GM21367 (cell line): ENCODE data around the gene SACM1L.

Source experiments
- ATAC-seq: cut with Tn5 transposase; IDR thresholded peaks from one replicate; pipeline ENCODE4 v1.9.1; 2021; ENCODE audit not compliant: unreplicated experiment

SACM1L gene

GRCh38 chr3:45688882-45689786 is at the start of gene SACM1L:
TSS of gene SACM1L (plus strand) at chr3:45689396. CDS start at chr3:45689466, 70 bp downstream.
- ATAC-seq = peak; percentile 83

- no peak for ATAC-seq
These were observed 49.1 kb upstream of the SACM1L start for GRCh38 chr3:45640091-45640507.

- no peak for ATAC-seq
These were observed 48.4 kb upstream of the SACM1L start for GRCh38 chr3:45640724-45641361.

- ATAC-seq = no peak
These were observed 47.4 kb upstream of the SACM1L start for GRCh38 chr3:45641756-45642155.

GRCh38 chr3:45642731-45643152 is 46.5 kb upstream of the SACM1L start:
- no peak for ATAC-seq

- no peak for ATAC-seq
These were observed 45.0 kb upstream of the SACM1L start for GRCh38 chr3:45644063-45644790.

GRCh38 chr3:45644791-45645201 is 44.4 kb upstream of the SACM1L start:
- no peak for ATAC-seq

GRCh38 chr3:45646051-45646585 is 43.1 kb upstream of the SACM1L start:
- no peak for ATAC-seq

- no peak for ATAC-seq
These were observed 42.0 kb upstream of the SACM1L start for GRCh38 chr3:45647148-45647619.

- ATAC-seq = no peak
These were observed 36.0 kb upstream of the SACM1L start for GRCh38 chr3:45653205-45653604.

GRCh38 chr3:45654397-45654944 is 34.7 kb upstream of the SACM1L start:
- no peak for ATAC-seq

GRCh38 chr3:45655906-45656305 is 33.3 kb upstream of the SACM1L start:
- no peak for ATAC-seq

GRCh38 chr3:45656575-45657363 is 32.4 kb upstream of the SACM1L start:
- peak; percentile 41 for ATAC-seq

- no peak for ATAC-seq
These were observed 31.3 kb upstream of the SACM1L start for GRCh38 chr3:45657853-45658252.

- ATAC-seq = no peak
These were observed 29.3 kb upstream of the SACM1L start for GRCh38 chr3:45659661-45660566.

GRCh38 chr3:45660567-45660901 is 28.7 kb upstream of the SACM1L start:
- no peak for ATAC-seq

GRCh38 chr3:45664578-45664977 is 24.6 kb upstream of the SACM1L start:
- ATAC-seq = peak; percentile 74

GRCh38 chr3:45665101-45665572 is 24.1 kb upstream of the SACM1L start:
- no peak for ATAC-seq
